K562 (cell line): ENCODE measurements around the gene E2F2. TPM values are rescaled to one million over a fixed set of nuclear protein-coding genes. Genes with fewer than 3 reads are reported as not detected.

ENCODE experiments used
- ATF1 ChIP-seq, 2 experiments: fragments of 450-650 bp in 1 of 2; IDR thresholded peaks; 2 replicates each; pipeline ENCODE4 v1.6.1; 2016; ENCODE audit warnings: missing compliant biosample characterization in 1 of 2, missing genetic modification characterization in 1 of 2
- BCLAF1 ChIP-seq, 2 experiments: fragments of 450-650 bp in 1 of 2; IDR thresholded peaks; 2 replicates each; pipeline ENCODE4 v1.6.1; 2011 to 2017; ENCODE audit warnings: low read depth in 2 of 2, antibody characterized with exemption in 1 of 2, borderline replicate concordance in 1 of 2, low read length in 1 of 2, mild to moderate bottlenecking in 1 of 2, mixed read lengths in 1 of 2; ENCODE audit not compliant: control insufficient read depth in 1 of 2
- EGR1 ChIP-seq: fragments of 450-650 bp; conservative IDR thresholded peaks from 2 replicates; pipeline ENCODE4 v1.6.1; 2017; ENCODE audit warnings: mild to moderate bottlenecking
- ERF ChIP-seq: fragments of 450-650 bp; formaldehyde crosslinking; IDR thresholded peaks from 2 replicates; pipeline ENCODE4 v1.4.0; 2020; ENCODE audit warnings: mild to moderate bottlenecking, mixed read lengths
- EWSR1 ChIP-seq: fragments of 450-650 bp; IDR thresholded peaks from 2 replicates; pipeline ENCODE4 v1.6.1; 2018; ENCODE audit warnings: borderline replicate concordance, mild to moderate bottlenecking, low read depth, moderate library complexity; ENCODE audit not compliant: partially characterized antibody
- GABPB2 ChIP-seq: fragments of 250-450 bp; sonication (Bioruptor Pico); conservative IDR thresholded peaks from 2 replicates; pipeline ENCODE4 v1.5.1; 2021; ENCODE audit warnings: mild to moderate bottlenecking
- KAT8 ChIP-seq: fragments of 450-650 bp; IDR thresholded peaks from 2 replicates; pipeline ENCODE4 v1.6.1; 2016; ENCODE audit warnings: low read depth, mild to moderate bottlenecking
- L3MBTL2 ChIP-seq: fragments of 450-650 bp; IDR thresholded peaks from 2 replicates; pipeline ENCODE4 v1.6.1; 2016; ENCODE audit warnings: mild to moderate bottlenecking, moderate library complexity
- LCOR ChIP-seq: sonication (generic); formaldehyde crosslinking; IDR thresholded peaks from 2 replicates; pipeline ENCODE4 v1.8.0; 2022; ENCODE audit warnings: mild to moderate bottlenecking, missing genetic modification reagents
- NONO ChIP-seq, 2 experiments: fragments of 200-400 bp in 1 of 2; fragments of 450-650 bp in 1 of 2; formaldehyde crosslinking in 1 of 2; IDR thresholded peaks; 2 replicates each; pipeline ENCODE4 v1.6.1; 2017; ENCODE audit warnings: low read depth in 2 of 2, mild to moderate bottlenecking in 2 of 2, moderate library complexity in 2 of 2, low read length in 1 of 2
- TAF7 ChIP-seq: fragments of 450-650 bp; IDR thresholded peaks from 2 replicates; pipeline ENCODE4 v1.6.1; 2016; ENCODE audit warnings: missing genetic modification characterization, missing compliant biosample characterization
- ZEB2 ChIP-seq: fragments of 450-650 bp; IDR thresholded peaks from 2 replicates; pipeline ENCODE4 v1.6.1; 2016
- ZNF197 ChIP-seq: fragments of 200-800 bp; sonication (Bioruptor generic); IDR thresholded peaks from 2 replicates; pipeline ENCODE4 v1.6.1; 2016; ENCODE audit warnings: low read depth, missing genetic modification characterization, missing compliant biosample characterization
- ZNF23 ChIP-seq: fragments of 250-450 bp; sonication (Bioruptor Pico); IDR thresholded peaks from 2 replicates; pipeline ENCODE4 v1.4.0; 2020; ENCODE audit warnings: mild to moderate bottlenecking
- ZZZ3 ChIP-seq: fragments of 450-650 bp; IDR thresholded peaks from 2 replicates; pipeline ENCODE4 v1.6.1; 2016; ENCODE audit warnings: antibody characterized with exemption, mild to moderate bottlenecking, moderate library complexity
- polyA plus RNA-seq, 8 experiments: library from polyadenylated mRNA; depleted of rRNA in 4 of 8; stranded (reverse) in 5 of 8; unstranded in 3 of 8; fragments of >200 nt; fragmentation: Nextera tagmentation in 2 of 8; fragmentation: Illumina TruSeq in 1 of 8; extraction: Ambion mirVana in 2 of 8; extraction: Trizol in 1 of 8; gene quantifications; 2 replicates each; pipeline versions ENCODE4 v1.2.1 to v1.2.3, GENCODE V29; 2011 to 2014; ENCODE audit warnings: inconsistent platforms in 1 of 8, missing spikeins in 1 of 8
- total RNA-seq, 7 experiments: library from RNA; depleted of rRNA in 6 of 7; stranded (reverse); fragments of >200 nt in 6 of 7; fragmentation: Illumina TruSeq in 2 of 7; extraction: Trizol in 2 of 7; gene quantifications; 2 replicates each; pipeline versions ENCODE4 v1.2.1 to v1.2.3, GENCODE V29; 2011 to 2021; ENCODE audit warnings: low replicate concordance in 1 of 7
- TF ChIP-seq, protein P1 (sequence below): fragments of 450-650 bp; IDR thresholded peaks from 2 replicates; pipeline ENCODE4 v1.6.1; 2017; ENCODE audit warnings: antibody characterized with exemption
- TF ChIP-seq, protein P2 (sequence below): sonication (generic); formaldehyde crosslinking; IDR thresholded peaks from 2 replicates; pipeline ENCODE4 v1.8.0; 2023; ENCODE audit warnings: mild to moderate bottlenecking, missing genetic modification reagents
- TF ChIP-seq, protein P3 (sequence below): fragments of 450-650 bp; formaldehyde crosslinking; conservative IDR thresholded peaks from 2 replicates; pipeline ENCODE4 v1.4.0; 2022; ENCODE audit warnings: mild to moderate bottlenecking, missing genetic modification characterization

The E2F2 gene
- total and polyA plus RNA-seq, 9 of the 15 experiments (the other 6 are each of a cell fraction or from before 2014, with no cell fraction given), result 3.1 to 25.3 (median 11.4) TPM

- TF ChIP-seq, protein P1, sequence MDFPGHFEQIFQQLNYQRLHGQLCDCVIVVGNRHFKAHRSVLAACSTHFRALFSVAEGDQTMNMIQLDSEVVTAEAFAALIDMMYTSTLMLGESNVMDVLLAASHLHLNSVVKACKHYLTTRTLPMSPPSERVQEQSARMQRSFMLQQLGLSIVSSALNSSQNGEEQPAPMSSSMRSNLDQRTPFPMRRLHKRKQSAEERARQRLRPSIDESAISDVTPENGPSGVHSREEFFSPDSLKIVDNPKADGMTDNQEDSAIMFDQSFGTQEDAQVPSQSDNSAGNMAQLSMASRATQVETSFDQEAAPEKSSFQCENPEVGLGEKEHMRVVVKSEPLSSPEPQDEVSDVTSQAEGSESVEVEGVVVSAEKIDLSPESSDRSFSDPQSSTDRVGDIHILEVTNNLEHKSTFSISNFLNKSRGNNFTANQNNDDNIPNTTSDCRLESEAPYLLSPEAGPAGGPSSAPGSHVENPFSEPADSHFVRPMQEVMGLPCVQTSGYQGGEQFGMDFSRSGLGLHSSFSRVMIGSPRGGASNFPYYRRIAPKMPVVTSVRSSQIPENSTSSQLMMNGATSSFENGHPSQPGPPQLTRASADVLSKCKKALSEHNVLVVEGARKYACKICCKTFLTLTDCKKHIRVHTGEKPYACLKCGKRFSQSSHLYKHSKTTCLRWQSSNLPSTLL, result no peak
- peak; percentile 57; the same call in 1 of the 2 replicates for TF ChIP-seq TAF7
- no peak for TF ChIP-seq ATF1 (CRISPR knock-in tag; IDR thresholded peaks at IDR 0.05)
- TF ChIP-seq ATF1 (tag; IDR thresholded peaks at IDR 0.05), result peak; percentile 89
- TF ChIP-seq, protein P2, sequence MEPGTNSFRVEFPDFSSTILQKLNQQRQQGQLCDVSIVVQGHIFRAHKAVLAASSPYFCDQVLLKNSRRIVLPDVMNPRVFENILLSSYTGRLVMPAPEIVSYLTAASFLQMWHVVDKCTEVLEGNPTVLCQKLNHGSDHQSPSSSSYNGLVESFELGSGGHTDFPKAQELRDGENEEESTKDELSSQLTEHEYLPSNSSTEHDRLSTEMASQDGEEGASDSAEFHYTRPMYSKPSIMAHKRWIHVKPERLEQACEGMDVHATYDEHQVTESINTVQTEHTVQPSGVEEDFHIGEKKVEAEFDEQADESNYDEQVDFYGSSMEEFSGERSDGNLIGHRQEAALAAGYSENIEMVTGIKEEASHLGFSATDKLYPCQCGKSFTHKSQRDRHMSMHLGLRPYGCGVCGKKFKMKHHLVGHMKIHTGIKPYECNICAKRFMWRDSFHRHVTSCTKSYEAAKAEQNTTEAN, result no peak
- TF ChIP-seq ZEB2, result 0 out of 2 replicates have a peak, but pooled peaks have one; percentile 41
- no peak; the same call in 1 of the 2 replicates for TF ChIP-seq EGR1
- TF ChIP-seq LCOR (CRISPR knock-in tag), result 0 out of 2 replicates have a peak, but pooled peaks have one; percentile 19
- TF ChIP-seq, protein P3, sequence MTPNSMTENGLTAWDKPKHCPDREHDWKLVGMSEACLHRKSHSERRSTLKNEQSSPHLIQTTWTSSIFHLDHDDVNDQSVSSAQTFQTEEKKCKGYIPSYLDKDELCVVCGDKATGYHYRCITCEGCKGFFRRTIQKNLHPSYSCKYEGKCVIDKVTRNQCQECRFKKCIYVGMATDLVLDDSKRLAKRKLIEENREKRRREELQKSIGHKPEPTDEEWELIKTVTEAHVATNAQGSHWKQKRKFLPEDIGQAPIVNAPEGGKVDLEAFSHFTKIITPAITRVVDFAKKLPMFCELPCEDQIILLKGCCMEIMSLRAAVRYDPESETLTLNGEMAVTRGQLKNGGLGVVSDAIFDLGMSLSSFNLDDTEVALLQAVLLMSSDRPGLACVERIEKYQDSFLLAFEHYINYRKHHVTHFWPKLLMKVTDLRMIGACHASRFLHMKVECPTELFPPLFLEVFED (CRISPR knock-in tag), result no peak
- TF ChIP-seq GABPB2 (CRISPR knock-in tag), result no peak
- no peak for TF ChIP-seq EWSR1
- no peak for TF ChIP-seq ERF (CRISPR knock-in tag)
- peak in 1 of 2 experiments; percentile 11; a peak in 1 of 4 replicates for TF ChIP-seq NONO (IDR thresholded peaks at IDR 0.05; ENCODE audit: low read depth in 2 of 2, low read length in 1 of 2)
- TF ChIP-seq L3MBTL2, result peak; percentile 88
- TF ChIP-seq KAT8, result no peak
- TF ChIP-seq ZNF197 (CRISPR knock-in tag), result no peak; the same call in 1 of the 2 replicates
- no peak for TF ChIP-seq ZZZ3
- TF ChIP-seq ZNF23, result no peak
- TF ChIP-seq BCLAF1 (IDR thresholded peaks at IDR 0.05; ENCODE audit: borderline replicate concordance in 1 of 2, control insufficient read depth in 1 of 2, low read depth in 2 of 2, low read length in 1 of 2), result no peak
These were observed 52.0 kb downstream of the E2F2 start (continued) for GRCh38 chr1:23478896-23479665.
